Measurements from ENCODE around the gene TTYH1.

DNA sequence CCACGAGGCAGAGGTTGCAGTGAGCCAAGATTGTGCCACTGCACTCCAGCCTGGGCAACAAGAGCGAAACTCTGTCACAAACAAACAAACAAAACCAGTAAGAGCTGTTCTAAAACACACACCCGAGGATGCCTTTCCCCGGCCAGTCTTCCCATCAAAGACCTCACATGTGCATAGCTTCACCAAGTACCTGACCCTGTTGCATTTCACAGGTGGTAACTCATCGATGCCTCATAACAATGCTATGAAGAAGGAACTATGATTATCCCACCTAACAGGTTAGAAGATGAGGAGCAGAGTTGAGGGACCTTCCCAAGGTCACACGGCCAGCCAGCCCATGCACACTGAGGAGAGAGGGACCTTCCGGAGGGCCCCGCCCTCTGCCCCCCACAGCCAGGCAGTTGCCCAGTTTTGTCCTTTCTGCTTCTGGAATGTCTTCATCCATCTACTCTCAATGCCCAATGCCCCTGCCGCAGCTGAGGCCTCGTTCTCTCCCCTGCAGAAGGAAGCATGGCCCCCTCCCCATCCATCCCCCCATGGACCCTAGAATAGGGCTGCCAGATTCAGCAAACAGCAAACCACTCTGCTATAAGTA, 17.0 kb downstream of the TTYH1 start:
- no peak for TF ChIP-seq EZH2 (IDR thresholded peaks at IDR 0.05; ENCODE audit: borderline replicate concordance)
- TF ChIP-seq, protein P1, sequence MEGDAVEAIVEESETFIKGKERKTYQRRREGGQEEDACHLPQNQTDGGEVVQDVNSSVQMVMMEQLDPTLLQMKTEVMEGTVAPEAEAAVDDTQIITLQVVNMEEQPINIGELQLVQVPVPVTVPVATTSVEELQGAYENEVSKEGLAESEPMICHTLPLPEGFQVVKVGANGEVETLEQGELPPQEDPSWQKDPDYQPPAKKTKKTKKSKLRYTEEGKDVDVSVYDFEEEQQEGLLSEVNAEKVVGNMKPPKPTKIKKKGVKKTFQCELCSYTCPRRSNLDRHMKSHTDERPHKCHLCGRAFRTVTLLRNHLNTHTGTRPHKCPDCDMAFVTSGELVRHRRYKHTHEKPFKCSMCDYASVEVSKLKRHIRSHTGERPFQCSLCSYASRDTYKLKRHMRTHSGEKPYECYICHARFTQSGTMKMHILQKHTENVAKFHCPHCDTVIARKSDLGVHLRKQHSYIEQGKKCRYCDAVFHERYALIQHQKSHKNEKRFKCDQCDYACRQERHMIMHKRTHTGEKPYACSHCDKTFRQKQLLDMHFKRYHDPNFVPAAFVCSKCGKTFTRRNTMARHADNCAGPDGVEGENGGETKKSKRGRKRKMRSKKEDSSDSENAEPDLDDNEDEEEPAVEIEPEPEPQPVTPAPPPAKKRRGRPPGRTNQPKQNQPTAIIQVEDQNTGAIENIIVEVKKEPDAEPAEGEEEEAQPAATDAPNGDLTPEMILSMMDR (IDR thresholded peaks at IDR 0.05; ENCODE audit: poor library complexity) = no peak

All from hepatocyte (in vitro differentiated cells).